Lower leg skin (tissue), 4 donors: Measurements from ENCODE around the gene SPTBN4. TPM values are rescaled to one million over a fixed set of nuclear protein-coding genes. Genes with fewer than 3 reads are reported as not detected.
"Not testable (repeated sequence)": the region's sequence is repeated elsewhere in the genome, so short reads cannot be mapped to it uniquely, and the experiment has no call there.

Source experiments
- DNase-seq, 2 donors: peaks; one replicate each; pipeline ENCODE4 v3.0.0-alpha.2; 2019; ENCODE audit warnings: low spot score in 2 of 2
- H3K4me3 ChIP-seq: fragments of 200-600 bp; sonication (generic); 2 replicates; pipeline ENCODE4 v1.5.1; 2017; ENCODE audit warnings: mild to moderate bottlenecking, low read depth; ENCODE audit not compliant: poor library complexity, severe bottlenecking
- POLR2A ChIP-seq, 2 donors: fragments of 450-650 bp; IDR thresholded peaks; one replicate each; pipeline ENCODE4 v1.6.1; 2016 to 2017; ENCODE audit warnings: antibody characterized with exemption in 2 of 2, mild to moderate bottlenecking in 1 of 2, moderate library complexity in 1 of 2
- WGBS, 2 donors: methylation state at CpG; one replicate each; pipeline ENCODE4 v1.1.5; 2018; 5-methylcytosine and 5-hydroxymethylcytosine counted together
- intact Hi-C: fragments of 100-400 bp; cut with DNase I; formaldehyde crosslinking; loops from one replicate; pipeline ENCODE4 v1.15.0; 2023; ENCODE audit warnings: low total_unique reads
- total RNA-seq, 4 donors: library from RNA; depleted of rRNA; stranded (reverse); fragments of >200 nt; gene quantifications; one replicate each; pipeline ENCODE4 v1.1.0, GENCODE V29; 2016
- TF ChIP-seq, protein P1 (sequence below), 3 donors: fragments of 450-650 bp; IDR thresholded peaks; one replicate each; pipeline ENCODE4 v1.5.1; 2016; ENCODE audit warnings: antibody characterized with exemption in 3 of 3, mild to moderate bottlenecking in 3 of 3, moderate library complexity in 2 of 3

SPTBN4 gene
- total RNA-seq, 4 donors from 2014 or later, result 0.25 to 2.2 (median 1.6) TPM

DNA sequence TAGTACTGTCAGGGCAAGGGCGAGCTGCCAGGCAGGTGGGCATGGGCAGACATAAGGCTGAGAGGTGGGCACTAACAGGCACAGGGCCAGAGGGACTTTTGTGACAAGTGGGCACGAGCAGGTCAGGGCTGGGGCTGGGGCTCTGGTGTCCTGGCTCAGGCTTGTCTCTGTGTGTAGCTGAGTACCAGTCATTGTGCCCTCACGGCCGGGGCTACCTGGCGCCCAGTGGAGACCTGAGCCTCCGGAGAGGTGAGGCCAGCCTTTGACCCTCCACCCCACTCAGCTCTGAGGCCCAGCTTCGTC lies 155.9 kb downstream of the SPTBN4 start:
- intact Hi-C loops, result no loop called here
- peak in 1 of 2 donors; percentile 82 for DNase-seq
- TF ChIP-seq, protein P1, sequence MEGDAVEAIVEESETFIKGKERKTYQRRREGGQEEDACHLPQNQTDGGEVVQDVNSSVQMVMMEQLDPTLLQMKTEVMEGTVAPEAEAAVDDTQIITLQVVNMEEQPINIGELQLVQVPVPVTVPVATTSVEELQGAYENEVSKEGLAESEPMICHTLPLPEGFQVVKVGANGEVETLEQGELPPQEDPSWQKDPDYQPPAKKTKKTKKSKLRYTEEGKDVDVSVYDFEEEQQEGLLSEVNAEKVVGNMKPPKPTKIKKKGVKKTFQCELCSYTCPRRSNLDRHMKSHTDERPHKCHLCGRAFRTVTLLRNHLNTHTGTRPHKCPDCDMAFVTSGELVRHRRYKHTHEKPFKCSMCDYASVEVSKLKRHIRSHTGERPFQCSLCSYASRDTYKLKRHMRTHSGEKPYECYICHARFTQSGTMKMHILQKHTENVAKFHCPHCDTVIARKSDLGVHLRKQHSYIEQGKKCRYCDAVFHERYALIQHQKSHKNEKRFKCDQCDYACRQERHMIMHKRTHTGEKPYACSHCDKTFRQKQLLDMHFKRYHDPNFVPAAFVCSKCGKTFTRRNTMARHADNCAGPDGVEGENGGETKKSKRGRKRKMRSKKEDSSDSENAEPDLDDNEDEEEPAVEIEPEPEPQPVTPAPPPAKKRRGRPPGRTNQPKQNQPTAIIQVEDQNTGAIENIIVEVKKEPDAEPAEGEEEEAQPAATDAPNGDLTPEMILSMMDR (IDR thresholded peaks at IDR 0.05), result no peak
- TF ChIP-seq POLR2A (IDR thresholded peaks at IDR 0.05), result no peak
- no peak overlapping the region for H3K4me3 ChIP-seq
- 90 to 94% methylated on average over 7 of the region's 7 CpGs for WGBS, 2 donors

DNA sequence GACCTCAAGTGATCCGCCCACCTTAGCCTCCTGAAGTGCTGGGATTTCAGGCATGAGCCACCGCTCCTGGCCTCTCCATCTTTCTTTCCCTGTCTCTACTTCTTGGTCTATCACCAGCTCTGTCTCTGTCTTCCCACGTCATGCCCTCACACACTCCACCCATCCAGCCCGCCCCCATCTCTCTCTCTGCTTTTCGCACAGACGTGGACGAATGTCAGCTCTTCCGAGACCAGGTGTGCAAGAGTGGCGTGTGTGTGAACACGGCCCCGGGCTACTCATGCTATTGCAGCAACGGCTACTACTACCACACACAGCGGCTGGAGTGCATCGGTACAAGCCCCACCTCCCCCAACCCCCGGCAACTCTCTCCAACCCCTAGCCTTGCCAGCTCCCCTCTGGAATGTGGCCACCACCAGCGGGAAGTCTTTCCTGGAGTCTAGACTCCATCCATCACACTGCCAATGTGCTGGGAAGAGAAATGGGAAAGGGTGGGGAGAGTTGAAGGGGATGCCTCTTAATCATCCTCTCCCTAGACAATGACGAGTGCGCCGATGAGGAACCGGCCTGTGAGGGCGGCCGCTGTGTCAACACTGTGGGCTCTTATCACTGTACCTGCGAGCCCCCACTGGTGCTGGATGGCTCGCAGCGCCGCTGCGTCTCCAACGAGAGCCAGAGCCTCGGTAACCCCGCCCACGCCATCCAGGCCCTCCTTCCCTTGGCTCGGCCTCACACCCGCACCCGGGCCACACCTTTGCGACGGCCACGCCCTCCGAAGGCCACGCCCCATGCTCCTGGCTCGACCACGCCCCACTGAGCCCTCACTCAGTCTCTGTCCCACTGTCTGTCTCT lies 156.8 kb downstream of the SPTBN4 start:
- intact Hi-C loops, result no loop called here
- DNase-seq, result no peak
- no peak overlapping the region for H3K4me3 ChIP-seq
- TF ChIP-seq, protein P1 (IDR thresholded peaks at IDR 0.05), result no peak
- no peak for TF ChIP-seq POLR2A (IDR thresholded peaks at IDR 0.05)
- WGBS, 2 donors, result 51 to 64% methylated on average over 40 to 41 of the region's 41 CpGs

DNA sequence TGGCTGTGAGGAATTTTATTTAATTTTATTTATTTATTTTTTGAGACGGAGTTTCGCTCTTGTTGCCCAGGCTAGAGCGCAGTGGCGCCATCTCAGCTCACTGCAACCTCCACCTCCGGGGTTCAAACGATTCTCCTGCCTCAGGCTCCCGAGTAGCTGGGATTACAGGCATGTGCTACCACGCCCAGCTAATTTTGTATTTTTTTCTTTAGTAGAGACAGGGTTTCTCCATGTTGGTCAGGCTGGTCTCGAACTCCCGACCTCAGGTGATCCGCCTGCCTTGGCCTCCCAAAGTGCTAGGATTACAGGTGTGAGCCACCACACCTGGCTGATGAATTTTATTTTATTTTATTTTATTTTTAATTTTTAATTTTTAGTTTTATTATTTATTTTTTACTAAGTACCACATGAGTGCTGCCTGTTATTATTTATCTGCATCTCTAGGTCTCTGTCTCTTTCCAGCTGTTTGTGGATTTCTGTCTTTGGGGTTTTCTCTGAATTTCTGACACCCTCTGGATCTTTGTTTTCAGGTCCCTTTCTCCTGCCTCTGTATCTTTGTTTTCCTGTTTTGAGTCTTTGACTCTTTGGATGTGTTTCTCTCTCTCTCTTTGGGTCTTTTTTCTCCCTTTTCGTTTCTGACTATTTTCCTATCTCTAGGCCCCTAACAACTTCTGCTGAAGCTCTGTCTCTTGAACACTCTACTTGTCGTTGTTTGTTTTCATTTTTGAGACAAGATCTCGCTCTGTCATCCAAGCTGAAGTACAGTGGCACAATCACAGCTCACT lies 157.8 kb downstream of the SPTBN4 start:
- WGBS, 2 donors, result 84 to 88% methylated on average over 14 of the region's 14 CpGs
- intact Hi-C loops, DNase-seq, H3K4me3 ChIP-seq: not testable (repeated sequence)

DNA sequence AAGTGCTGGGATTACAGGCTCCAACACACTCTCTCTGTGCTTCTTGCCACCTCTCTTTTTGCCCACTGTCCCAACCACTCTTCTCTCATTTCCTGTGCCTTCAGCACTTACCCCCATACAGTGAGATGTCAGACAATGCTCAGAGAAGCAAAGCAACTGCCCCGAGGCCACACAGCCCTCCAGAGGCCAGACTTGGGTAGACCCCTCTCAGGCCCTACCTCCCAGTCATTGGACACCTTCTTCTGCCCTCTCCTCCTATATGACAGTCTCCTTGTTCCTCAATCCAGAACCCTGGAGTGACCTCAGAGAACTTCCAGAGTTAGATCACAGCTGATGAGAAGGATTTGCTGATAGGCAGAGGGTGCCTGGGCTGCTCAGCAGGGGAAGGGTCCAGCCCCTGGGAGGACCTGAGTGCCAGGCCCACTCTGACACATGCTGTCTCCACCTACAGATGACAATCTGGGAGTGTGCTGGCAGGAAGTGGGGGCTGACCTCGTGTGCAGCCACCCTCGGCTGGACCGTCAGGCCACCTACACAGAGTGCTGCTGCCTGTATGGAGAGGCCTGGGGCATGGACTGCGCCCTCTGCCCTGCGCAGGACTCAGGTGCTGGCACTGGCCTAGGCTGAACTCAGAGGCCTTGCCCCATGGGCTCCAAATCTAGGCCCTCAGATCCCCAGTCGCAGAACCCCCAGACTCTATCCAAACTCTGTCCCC lies 158.8 kb downstream of the SPTBN4 start:
- WGBS, 2 donors, result 67 to 83% methylated on average over 4 to 7 of the region's 7 CpGs
- no peak for DNase-seq
- no peak for TF ChIP-seq POLR2A (IDR thresholded peaks at IDR 0.05)
- TF ChIP-seq, protein P1 (IDR thresholded peaks at IDR 0.05), result no peak
- intact Hi-C loops, result no loop called here
- no peak overlapping the region for H3K4me3 ChIP-seq

Other genes with a start within 250 kb of the SPTBN4 start
- gene TTC9B, start 248.6 kb upstream of the SPTBN4 start, total RNA-seq, result not detected
- gene CCNP, start 240.3 kb upstream of the SPTBN4 start, total RNA-seq, result under 1 TPM in 1 of 4 donors, not detected in 3; 0.29 TPM
- gene AKT2, start 181.7 kb upstream of the SPTBN4 start, total RNA-seq, result 100 to 1,000 TPM in 1 of 4 donors, 10 to 100 TPM in 3; 71.1 to 129 (median 82.2) TPM
- 10 to 100 TPM; 10.5 to 29.5 (median 13.1) TPM for gene C19orf47, start 118.6 kb upstream of the SPTBN4 start, total RNA-seq
- gene PLD3, start 118.3 kb upstream of the SPTBN4 start, total RNA-seq, result 100 to 1,000 TPM; 188 to 287 (median 256) TPM
- under 1 TPM; 0.13 to 0.88 (median 0.51) TPM for gene HIPK4, start 76.8 kb upstream of the SPTBN4 start, total RNA-seq
- 1 to 10 TPM; 2.5 to 7.3 (median 5.6) TPM for gene PRX, start 53.6 kb upstream of the SPTBN4 start, total RNA-seq
- gene SERTAD1, start 41.0 kb upstream of the SPTBN4 start, total RNA-seq, result 10 to 100 TPM; 17.3 to 45.7 (median 26.6) TPM
- gene SERTAD3, start 22.7 kb upstream of the SPTBN4 start, total RNA-seq, result 10 to 100 TPM; 20.5 to 26.5 (median 25.0) TPM
- 100 to 1,000 TPM; 139 to 161 (median 154) TPM for gene BLVRB, start 1.3 kb upstream of the SPTBN4 start, total RNA-seq
- gene SHKBP1, start 109.9 kb downstream of the SPTBN4 start, total RNA-seq, result 10 to 100 TPM; 39.6 to 53.4 (median 43.0) TPM
- gene LTBP4, start 134.4 kb downstream of the SPTBN4 start, total RNA-seq, result 100 to 1,000 TPM; 113 to 181 (median 144) TPM
- 10 to 100 TPM; 11.2 to 45.8 (median 36.0) TPM for gene NUMBL, start 223.7 kb downstream of the SPTBN4 start, total RNA-seq
- gene COQ8B, start 249.9 kb downstream of the SPTBN4 start, total RNA-seq, result 10 to 100 TPM; 40.2 to 58.7 (median 44.1) TPM